Nephron (organoid): ENCODE results near the gene SLC6A2.

ENCODE experiments used
- H3K27ac Mint-ChIP-seq, 3 experiments: 2 replicates each; pipeline ENCODE4 v1.8.0; 2020; ENCODE audit warnings: mixed read lengths in 3 of 3, mild to moderate bottlenecking in 2 of 3, moderate library complexity in 1 of 3
- H3K27me3 Mint-ChIP-seq: 2 replicates; pipeline ENCODE4 v1.8.0; 2021; ENCODE audit warnings: low read depth, mild to moderate bottlenecking, moderate library complexity, mixed read lengths
- H3K36me3 Mint-ChIP-seq: 2 replicates; pipeline ENCODE4 v1.8.0; 2020; ENCODE audit warnings: low read depth, mixed read lengths
- H3K4me1 Mint-ChIP-seq: 2 replicates; pipeline ENCODE4 v1.8.0; 2020; ENCODE audit warnings: mixed read lengths
- H3K4me3 Mint-ChIP-seq, 3 experiments: 2 replicates each; pipeline ENCODE4 v1.8.0; 2020; ENCODE audit warnings: mild to moderate bottlenecking in 3 of 3, mixed read lengths in 3 of 3, moderate library complexity in 2 of 3
- H3K9me3 Mint-ChIP-seq: 2 replicates; pipeline ENCODE4 v1.8.0; 2020; ENCODE audit warnings: mixed read lengths
- CTCF ChIP-seq, 3 experiments: fragments of 200-600 bp; sonication (generic); IDR thresholded peaks; one replicate each; pipeline ENCODE4 v1.5.0; 2021; ENCODE audit warnings: antibody characterized with exemption in 3 of 3; ENCODE audit not compliant: unreplicated experiment in 3 of 3

Gene SLC6A2

GRCh38 chr16:55713103-55713502 is 57.3 kb downstream of the SLC6A2 start:
- TF ChIP-seq CTCF (IDR thresholded peaks at IDR 0.05; ENCODE audit: unreplicated experiment in 3 of 3) = no peak
- Mint-ChIP-seq H3K9me3 (no peaks in the 10 kb centered on the region), H3K4me1 (no peaks in the 10 kb centered on the region), H3K4me3 (no peak overlapping the region), H3K27me3 (peaks cover 28% of the 10 kb centered on the region), H3K36me3 (no peaks in the 10 kb centered on the region), H3K27ac (no peak overlapping the region)

- no peaks in the 10 kb centered on the region for H3K4me1 Mint-ChIP-seq
- H3K9me3 Mint-ChIP-seq = peaks cover 5% of the 10 kb centered on the region
- H3K4me3 Mint-ChIP-seq = no peak overlapping the region
- H3K27me3 Mint-ChIP-seq = peaks cover 33% of the 10 kb centered on the region
- H3K36me3 Mint-ChIP-seq = no peaks in the 10 kb centered on the region
- TF ChIP-seq CTCF (IDR thresholded peaks at IDR 0.05; ENCODE audit: unreplicated experiment in 3 of 3) = no peak
- H3K27ac Mint-ChIP-seq = no peak overlapping the region
These were observed 61.5 kb downstream of the SLC6A2 start for GRCh38 chr16:55717326-55717725.

GRCh38 chr16:55725055-55725777 is 69.4 kb downstream of the SLC6A2 start:
- Mint-ChIP-seq H3K36me3 (no peaks in the 10 kb centered on the region), H3K4me3 (no peak overlapping the region), H3K9me3 (peaks cover 9% of the 10 kb centered on the region), H3K27me3 (peaks cover 35% of the 10 kb centered on the region), H3K27ac (no peak overlapping the region), H3K4me1 (no peaks in the 10 kb centered on the region)
- TF ChIP-seq CTCF (IDR thresholded peaks at IDR 0.05; ENCODE audit: unreplicated experiment in 3 of 3) = no peak

- Mint-ChIP-seq H3K4me3 (no peak overlapping the region), H3K27ac (no peak overlapping the region), H3K9me3 (no peaks in the 10 kb centered on the region), H3K27me3 (peaks cover 29% of the 10 kb centered on the region), H3K36me3 (no peaks in the 10 kb centered on the region), H3K4me1 (no peaks in the 10 kb centered on the region)
- TF ChIP-seq CTCF (IDR thresholded peaks at IDR 0.05; ENCODE audit: unreplicated experiment in 3 of 3) = no peak
These were observed 73.0 kb downstream of the SLC6A2 start for GRCh38 chr16:55728797-55729196.

GRCh38 chr16:55730115-55730514 is 74.3 kb downstream of the SLC6A2 start:
- TF ChIP-seq CTCF (IDR thresholded peaks at IDR 0.05; ENCODE audit: unreplicated experiment in 3 of 3) = no peak
- no peak overlapping the region for H3K27ac Mint-ChIP-seq
- H3K4me1 Mint-ChIP-seq = no peaks in the 10 kb centered on the region
- H3K4me3 Mint-ChIP-seq = no peak overlapping the region
- no peaks in the 10 kb centered on the region for H3K36me3 Mint-ChIP-seq
- H3K9me3 Mint-ChIP-seq = no peaks in the 10 kb centered on the region
- peaks cover 30% of the 10 kb centered on the region for H3K27me3 Mint-ChIP-seq

- Mint-ChIP-seq H3K36me3 (no peaks in the 10 kb centered on the region), H3K9me3 (no peaks in the 10 kb centered on the region), H3K27ac (no peak overlapping the region), H3K4me1 (no peaks in the 10 kb centered on the region), H3K27me3 (peaks cover 42% of the 10 kb centered on the region), H3K4me3 (no peak overlapping the region)
- TF ChIP-seq CTCF (IDR thresholded peaks at IDR 0.05; ENCODE audit: unreplicated experiment in 3 of 3) = no peak
These were observed 76.7 kb downstream of the SLC6A2 start for GRCh38 chr16:55732496-55732895.
